VCaP (cell line): ENCODE results near the gene ZNF581.

ENCODE experiments used
- H3K27ac ChIP-seq: fragments of 450-650 bp; 2 replicates; pipeline ENCODE4 v1.5.1; 2017
- TF ChIP-seq, protein P1 (sequence below): fragments of 450-650 bp; conservative IDR thresholded peaks from 2 replicates; pipeline ENCODE4 v1.5.1; 2017; ENCODE audit warnings: mild to moderate bottlenecking, moderate library complexity

The ZNF581 gene

DNA sequence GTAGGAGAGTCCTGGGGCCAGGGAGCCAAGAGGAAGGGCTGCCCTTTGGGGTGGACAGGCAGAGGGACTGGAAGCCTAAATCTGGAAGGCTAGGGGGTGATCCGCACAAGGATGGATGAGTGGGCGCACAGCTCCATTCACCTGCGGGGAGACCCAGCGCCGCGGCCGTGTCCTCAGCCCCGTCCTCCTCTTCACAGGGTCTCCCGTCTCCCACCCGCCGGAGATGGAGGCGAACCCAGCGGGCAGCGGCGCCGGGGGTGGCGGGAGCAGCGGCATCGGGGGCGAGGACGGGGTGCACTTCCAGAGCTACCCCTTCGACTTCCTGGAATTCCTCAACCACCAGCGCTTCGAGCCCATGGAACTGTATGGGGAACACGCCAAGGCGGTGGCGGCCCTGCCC, 30.1 kb upstream of the ZNF581 start:
- H3K27ac ChIP-seq, result no peak overlapping the region
- TF ChIP-seq, protein P1, sequence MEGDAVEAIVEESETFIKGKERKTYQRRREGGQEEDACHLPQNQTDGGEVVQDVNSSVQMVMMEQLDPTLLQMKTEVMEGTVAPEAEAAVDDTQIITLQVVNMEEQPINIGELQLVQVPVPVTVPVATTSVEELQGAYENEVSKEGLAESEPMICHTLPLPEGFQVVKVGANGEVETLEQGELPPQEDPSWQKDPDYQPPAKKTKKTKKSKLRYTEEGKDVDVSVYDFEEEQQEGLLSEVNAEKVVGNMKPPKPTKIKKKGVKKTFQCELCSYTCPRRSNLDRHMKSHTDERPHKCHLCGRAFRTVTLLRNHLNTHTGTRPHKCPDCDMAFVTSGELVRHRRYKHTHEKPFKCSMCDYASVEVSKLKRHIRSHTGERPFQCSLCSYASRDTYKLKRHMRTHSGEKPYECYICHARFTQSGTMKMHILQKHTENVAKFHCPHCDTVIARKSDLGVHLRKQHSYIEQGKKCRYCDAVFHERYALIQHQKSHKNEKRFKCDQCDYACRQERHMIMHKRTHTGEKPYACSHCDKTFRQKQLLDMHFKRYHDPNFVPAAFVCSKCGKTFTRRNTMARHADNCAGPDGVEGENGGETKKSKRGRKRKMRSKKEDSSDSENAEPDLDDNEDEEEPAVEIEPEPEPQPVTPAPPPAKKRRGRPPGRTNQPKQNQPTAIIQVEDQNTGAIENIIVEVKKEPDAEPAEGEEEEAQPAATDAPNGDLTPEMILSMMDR, result no peak

DNA sequence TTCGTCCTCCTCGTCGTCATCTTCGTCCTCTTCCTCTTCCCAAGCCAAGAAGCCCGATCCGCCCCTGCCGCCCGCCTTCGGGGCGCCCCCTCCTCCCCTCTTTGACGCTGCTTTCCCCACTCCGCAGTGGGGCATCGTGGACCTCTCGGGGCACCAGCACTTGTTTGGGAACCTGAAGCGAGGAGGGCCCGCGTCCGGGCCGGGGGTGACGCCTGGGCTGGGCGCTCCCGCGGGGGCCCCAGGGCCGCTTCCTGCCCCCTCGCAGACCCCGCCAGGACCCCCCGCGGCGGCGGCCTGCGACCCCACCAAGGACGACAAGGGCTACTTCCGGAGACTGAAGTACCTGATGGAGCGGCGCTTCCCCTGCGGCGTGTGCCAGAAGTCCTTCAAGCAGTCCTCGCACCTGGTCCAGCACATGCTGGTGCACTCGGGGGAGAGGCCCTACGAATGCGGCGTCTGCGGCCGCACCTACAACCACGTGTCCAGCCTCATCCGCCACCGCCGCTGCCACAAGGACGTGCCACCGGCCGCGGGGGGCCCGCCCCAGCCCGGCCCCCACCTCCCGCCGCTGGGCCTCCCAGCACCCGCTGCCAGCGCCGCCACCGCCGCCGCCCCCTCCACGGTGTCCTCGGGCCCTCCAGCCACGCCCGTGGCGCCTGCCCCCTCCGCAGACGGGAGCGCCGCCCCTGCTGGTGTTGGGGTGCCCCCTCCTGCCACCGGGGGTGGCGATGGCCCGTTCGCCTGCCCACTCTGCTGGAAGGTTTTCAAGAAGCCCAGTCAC, 29.3 kb upstream of the ZNF581 start:
- TF ChIP-seq, protein P1, result no peak

DNA sequence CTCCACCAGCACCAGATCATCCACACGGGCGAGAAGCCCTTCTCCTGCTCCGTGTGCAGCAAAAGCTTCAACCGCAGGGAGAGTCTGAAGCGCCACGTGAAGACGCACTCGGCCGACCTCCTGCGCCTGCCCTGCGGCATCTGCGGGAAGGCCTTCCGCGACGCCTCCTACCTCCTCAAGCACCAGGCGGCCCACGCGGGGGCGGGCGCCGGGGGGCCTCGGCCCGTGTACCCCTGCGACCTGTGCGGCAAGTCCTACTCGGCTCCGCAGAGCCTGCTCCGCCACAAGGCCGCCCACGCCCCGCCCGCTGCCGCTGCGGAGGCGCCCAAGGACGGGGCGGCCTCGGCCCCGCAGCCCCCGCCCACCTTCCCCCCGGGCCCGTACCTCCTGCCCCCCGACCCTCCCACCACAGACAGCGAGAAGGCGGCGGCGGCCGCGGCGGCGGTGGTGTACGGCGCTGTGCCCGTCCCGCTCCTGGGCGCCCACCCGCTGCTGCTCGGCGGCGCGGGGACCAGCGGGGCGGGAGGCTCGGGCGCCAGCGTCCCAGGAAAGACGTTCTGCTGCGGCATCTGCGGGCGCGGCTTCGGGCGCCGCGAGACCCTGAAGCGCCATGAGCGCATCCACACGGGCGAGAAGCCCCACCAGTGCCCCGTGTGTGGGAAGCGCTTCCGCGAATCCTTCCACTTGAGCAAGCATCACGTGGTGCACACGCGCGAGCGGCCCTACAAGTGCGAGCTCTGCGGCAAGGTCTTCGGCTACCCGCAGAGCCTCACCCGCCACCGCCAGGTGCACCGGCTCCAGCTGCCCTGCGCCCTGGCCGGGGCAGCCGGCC, 28.5 kb upstream of the ZNF581 start:
- TF ChIP-seq, protein P1, result no peak
- H3K27ac ChIP-seq, result no peak overlapping the region

More for the DNA sequence above, 29.3 kb upstream of the ZNF581 start:
- no peak overlapping the region for H3K27ac ChIP-seq

DNA sequence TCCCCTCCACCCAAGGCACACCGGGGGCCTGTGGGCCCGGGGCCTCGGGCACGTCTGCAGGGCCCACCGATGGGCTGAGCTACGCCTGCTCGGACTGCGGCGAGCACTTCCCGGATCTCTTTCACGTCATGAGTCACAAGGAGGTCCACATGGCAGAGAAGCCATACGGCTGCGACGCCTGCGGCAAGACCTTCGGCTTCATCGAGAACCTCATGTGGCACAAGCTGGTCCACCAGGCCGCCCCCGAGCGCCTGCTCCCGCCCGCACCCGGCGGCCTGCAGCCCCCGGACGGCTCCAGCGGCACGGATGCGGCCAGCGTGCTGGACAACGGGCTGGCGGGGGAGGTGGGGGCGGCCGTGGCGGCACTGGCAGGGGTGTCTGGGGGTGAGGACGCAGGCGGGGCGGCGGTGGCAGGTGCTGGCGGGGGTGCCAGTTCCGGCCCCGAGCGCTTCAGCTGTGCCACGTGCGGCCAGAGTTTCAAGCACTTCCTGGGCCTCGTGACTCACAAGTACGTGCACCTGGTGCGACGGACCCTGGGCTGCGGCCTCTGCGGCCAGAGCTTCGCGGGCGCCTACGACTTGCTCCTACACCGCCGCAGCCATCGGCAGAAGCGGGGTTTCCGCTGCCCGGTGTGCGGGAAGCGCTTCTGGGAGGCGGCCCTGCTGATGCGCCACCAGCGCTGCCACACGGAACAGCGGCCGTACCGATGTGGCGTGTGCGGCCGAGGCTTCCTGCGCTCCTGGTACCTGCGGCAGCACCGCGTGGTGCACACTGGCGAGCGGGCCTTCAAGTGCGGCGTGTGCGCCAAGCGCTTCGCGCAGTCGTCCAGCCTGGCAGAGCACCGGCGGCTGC, 27.7 kb upstream of the ZNF581 start:
- no peak overlapping the region for H3K27ac ChIP-seq
- TF ChIP-seq, protein P1, result no peak

DNA sequence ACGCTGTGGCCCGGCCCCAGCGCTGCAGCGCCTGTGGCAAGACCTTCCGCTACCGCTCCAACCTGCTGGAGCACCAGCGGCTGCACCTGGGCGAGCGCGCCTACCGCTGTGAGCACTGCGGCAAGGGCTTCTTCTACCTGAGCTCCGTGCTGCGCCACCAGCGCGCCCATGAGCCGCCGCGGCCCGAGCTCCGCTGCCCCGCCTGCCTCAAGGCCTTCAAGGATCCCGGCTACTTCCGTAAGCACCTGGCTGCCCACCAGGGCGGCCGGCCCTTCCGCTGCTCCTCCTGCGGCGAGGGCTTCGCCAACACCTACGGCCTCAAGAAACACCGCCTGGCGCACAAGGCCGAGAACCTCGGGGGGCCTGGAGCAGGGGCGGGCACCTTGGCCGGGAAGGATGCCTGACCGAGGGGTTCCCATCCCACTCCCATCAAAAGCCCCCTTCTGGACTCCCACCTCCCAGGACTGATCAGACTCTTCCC, 27.0 kb upstream of the ZNF581 start:
- no peak overlapping the region for H3K27ac ChIP-seq
- TF ChIP-seq, protein P1, result no peak

DNA sequence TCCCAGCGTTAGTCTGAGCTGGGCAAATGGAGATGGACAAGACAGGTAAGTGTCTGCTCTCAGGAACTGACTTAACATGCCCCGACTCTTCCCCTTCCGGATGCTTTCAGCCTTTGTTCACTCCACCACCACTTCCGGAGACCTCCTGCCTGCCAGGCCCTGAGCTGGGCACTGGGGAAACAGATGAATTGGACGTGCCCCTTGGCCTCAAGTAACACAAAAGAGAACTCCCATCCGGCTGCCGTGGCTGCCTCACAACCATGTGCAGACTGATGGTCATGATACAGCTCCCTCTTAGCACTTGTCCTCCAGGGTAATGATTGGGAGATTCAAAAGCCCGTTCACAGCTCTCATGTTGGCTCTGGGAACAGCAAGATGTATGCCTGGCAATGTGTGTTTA, 26.0 kb upstream of the ZNF581 start:
- no peak overlapping the region for H3K27ac ChIP-seq

More for the DNA sequence above, 26.0 kb upstream of the ZNF581 start:
- TF ChIP-seq, protein P1, result no peak
